AG08395 (cell line): Measurements from ENCODE around the gene MAP4K4.

Experiments
- DNase-seq: peaks from one replicate; pipeline ENCODE4 v3.0.0; 2012; ENCODE audit warnings: mixed read lengths, low spot score

The MAP4K4 gene

DNA sequence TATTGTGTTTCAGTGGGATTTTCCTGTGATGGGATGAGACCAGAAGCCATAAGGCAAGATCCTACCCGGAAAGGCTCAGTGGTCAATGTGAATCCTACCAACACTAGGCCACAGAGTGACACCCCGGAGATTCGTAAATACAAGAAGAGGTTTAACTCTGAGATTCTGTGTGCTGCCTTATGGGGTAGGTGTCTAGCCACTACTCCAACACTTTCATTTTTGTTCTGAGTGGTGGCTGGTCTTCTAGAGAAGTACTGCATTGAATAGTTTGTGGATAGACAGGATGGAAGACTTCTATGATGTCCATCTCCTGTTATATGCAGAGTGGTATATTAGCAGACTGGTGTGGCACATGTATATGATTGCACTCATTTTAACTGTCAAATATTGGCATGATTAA is 176.6 kb downstream of the MAP4K4 start:
- DNase-seq = no peak

- no peak for DNase-seq
Measured at GRCh38 chr2:101879466-101879865, 182.0 kb downstream of the MAP4K4 start.

- DNase-seq = no peak
Measured at GRCh38 chr2:101881131-101881530, 183.6 kb downstream of the MAP4K4 start.

GRCh38 chr2:101882769-101883307 is 185.3 kb downstream of the MAP4K4 start:
- no peak for DNase-seq

- DNase-seq = peak; percentile 48
Measured at GRCh38 chr2:101883860-101884259, 186.4 kb downstream of the MAP4K4 start.

- DNase-seq = no peak
Measured at GRCh38 chr2:101884423-101884822, 186.9 kb downstream of the MAP4K4 start.

- DNase-seq = no peak
Measured at GRCh38 chr2:101887328-101887727, 189.8 kb downstream of the MAP4K4 start.

DNA sequence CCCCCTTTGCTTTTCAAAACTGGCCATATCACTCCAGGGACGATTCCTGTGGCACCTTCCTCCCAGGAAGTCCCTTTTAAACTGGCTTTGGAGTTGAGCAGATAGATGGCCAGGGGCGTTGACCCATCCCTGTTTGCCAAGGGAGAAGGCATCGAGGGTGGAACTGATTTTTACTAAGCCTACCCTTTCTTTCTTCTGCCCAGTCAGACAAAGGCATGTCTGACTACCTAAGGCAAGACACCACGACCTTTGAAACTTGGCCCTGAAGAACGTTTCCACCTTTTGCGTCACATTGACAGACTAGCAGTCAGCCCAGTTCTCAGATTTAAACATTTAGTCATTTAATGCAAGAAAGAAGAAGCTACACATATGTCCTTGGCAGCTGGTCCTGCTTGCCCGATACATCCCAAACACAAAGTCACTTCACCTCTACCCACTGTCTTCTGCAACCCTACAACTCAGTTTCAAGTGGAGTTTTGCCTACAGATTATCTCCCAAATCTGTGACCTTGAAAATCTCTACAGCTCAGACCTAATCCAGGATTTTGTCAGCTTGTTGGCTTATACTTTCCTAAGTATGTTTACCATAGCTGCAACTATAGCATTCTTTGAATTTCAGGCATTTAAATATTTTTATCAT is 192.1 kb downstream of the MAP4K4 start:
- no peak for DNase-seq

DNA sequence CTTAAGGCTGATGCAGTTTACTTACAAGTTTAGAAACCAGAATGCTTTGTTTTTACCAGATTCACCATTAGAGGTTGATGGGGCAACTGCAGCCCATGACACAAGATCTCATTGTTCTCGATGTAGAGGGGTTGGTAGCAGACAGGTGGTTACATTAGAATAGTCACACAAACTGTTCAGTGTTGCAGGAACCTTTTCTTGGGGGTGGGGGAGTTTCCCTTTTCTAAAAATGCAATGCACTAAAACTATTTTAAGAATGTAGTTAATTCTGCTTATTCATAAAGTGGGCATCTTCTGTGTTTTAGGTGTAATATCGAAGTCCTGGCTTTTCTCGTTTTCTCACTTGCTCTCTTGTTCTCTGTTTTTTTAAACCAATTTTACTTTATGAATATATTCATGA is 194.9 kb downstream of the MAP4K4 start:
- DNase-seq = no peak

GRCh38 chr2:101893681-101894381 is 196.3 kb downstream of the MAP4K4 start:
- no peak for DNase-seq

DNA sequence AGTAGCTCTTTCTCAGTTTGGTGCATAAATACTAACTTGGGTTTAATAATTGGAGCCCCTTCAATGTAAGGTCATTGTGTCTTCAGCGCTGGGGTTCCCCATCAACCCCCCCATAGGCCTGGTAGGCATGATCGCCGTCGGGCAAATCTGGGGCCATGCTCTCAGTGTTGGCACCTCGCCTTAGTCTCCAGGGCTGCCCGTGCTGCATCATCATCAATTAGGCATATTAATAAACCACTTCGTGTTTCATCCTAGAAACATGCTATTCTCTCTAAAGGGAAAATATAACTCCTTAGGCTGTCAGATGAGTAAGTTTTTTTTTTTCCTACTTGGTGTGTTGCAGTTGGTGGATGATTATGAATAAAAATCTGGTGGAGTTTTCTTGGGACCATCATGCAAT is 197.5 kb downstream of the MAP4K4 start:
- no peak for DNase-seq

- DNase-seq = no peak
Measured at GRCh38 chr2:101895819-101896322, 198.4 kb downstream of the MAP4K4 start.

DNA sequence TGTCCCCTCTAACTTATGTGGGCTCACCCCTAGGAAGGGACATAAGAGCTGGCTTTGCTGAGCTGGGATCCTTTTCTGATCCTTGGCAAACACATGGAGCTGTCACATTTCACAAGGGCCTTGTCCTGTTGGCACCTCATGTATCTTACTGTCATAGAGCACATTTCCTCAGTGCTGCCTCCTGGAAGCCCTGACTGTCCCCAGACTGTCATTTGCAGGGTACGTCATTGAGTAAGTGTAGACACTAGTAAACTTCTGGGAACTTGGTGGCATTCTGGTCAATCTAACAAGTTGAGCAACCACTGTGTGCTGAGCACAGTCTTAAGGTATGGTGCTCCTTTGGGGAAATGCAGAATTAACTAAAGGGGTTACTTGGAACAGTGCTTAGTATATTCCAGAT is 199.8 kb downstream of the MAP4K4 start:
- DNase-seq = no peak

DNA sequence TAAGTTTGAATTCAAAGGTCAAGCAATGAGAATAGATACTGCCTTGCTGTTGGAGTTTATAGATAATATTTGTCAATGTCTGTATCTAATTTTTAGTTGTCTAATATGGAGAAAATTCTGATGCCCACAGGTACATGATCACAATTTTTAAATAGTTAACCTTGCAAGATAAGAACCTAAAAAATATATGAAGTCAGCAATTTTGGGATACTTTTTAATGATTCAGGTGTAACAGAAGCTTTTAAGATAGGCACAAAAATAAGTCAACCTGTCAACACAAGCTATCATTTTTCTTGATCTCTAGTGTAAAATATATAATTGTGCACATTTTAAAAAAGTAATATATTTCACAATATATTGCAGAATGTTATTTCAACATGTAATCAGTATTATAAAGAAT is 201.8 kb downstream of the MAP4K4 start:
- DNase-seq = no peak

GRCh38 chr2:101899871-101900270 is 202.4 kb downstream of the MAP4K4 start:
- no peak for DNase-seq

DNA sequence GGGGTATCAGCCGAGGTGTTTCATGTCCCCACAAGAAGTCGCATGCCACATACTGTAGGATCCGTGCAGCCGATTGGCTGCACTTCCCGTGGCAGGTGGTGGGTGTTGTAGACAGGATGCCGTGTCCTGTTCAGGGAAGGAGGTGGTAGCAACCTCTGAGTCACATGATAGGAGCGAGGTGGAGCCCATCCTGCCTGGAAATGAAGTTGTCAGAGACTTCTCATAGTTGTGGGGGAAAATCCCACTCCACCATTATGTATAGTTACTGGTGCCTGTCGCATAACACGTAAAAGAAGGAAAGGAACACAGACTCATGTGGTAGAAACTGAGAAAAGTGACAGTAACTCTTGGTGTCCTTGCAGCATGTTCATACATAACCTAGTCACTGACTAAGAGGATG is 202.9 kb downstream of the MAP4K4 start:
- DNase-seq = no peak

DNA sequence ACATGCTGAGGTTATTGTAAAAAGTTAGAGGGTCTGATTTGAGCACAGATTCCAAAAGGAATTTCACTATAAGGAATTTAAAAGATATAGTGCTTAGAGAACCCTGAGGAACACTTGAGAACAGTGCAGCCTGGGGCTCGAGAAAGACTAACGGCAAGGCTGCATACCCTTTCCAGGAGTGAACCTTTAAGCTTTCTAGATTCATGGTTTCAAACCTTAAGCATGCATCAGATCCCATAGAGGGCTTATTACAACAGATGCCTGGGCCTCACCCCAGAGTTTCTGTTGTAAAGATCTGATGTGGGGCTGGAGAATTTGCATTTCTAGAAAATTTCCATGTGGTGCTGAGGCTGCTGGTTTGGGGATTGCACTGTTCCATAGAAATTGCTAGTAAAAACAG is 203.7 kb downstream of the MAP4K4 start:
- DNase-seq = no peak

GRCh38 chr2:101902169-101902568 is 204.7 kb downstream of the MAP4K4 start:
- no peak for DNase-seq

DNA sequence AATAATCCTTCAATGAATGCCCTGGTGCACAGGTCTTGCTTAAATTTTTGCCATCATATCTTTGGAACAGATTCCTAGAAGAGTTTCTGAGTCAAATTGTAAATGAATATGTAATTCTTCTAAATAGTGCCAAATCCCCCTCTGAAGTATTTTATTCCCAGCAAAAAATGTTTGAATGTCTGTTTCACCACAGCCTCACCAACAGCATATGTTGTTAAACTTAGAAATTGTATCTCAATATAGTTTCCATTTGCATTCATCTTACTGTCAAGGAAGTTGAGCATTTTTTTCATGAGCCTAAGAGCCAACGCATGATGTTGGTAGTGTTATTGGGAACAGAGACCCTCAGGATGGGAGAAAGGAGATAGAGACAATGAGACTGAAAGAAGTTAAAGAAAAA is 207.4 kb downstream of the MAP4K4 start:
- DNase-seq = no peak

GRCh38 chr2:101905746-101906336 is 208.3 kb downstream of the MAP4K4 start:
- no peak for DNase-seq

DNA sequence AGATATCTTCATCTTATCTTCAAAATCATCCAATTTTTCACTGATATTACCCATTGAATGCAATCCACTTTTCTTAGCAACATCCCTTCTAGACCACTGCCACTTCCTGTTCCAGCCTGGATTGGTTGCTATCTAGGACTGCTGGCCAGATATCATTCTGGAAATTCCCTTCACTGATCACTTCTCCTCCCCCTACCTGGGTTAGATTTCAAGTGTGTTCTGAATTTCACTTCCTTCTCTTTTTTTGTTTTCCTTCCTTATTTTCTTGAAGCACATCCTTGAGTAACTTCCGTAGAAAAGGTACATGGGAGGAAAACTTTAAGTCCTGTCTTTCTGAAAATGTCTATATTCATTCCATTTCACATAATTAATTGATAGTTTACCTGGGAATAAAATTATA is 212.3 kb downstream of the MAP4K4 start:
- no peak for DNase-seq

DNA sequence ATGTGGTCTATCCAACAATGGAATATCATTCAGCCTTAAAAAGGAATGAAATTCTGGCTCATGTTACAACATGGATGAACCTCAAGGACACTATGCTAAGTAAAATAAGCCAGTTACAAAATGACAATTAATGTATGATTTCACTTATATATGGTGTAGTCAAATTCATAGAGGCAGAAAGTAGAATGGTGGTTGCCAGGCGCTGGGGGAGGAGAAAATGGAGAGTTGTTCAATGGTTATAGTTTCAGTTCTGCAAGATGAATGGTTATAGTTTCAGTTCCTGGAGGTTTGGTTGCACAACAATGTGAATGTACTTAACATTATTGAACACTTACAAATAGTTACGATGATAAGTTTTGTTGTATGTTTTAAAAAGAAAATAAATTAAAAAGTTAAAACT is 215.0 kb downstream of the MAP4K4 start:
- no peak for DNase-seq

GRCh38 chr2:101921319-101921952 is 223.9 kb downstream of the MAP4K4 start:
- no peak for DNase-seq
